ENCODE results near the gene CCNH. TPM values are rescaled to one million over a fixed set of nuclear protein-coding genes. Genes with fewer than 3 reads are reported as not detected.

CCNH gene
- total RNA-seq, 1 experiment from 2014 or later = 38.3 TPM

DNA sequence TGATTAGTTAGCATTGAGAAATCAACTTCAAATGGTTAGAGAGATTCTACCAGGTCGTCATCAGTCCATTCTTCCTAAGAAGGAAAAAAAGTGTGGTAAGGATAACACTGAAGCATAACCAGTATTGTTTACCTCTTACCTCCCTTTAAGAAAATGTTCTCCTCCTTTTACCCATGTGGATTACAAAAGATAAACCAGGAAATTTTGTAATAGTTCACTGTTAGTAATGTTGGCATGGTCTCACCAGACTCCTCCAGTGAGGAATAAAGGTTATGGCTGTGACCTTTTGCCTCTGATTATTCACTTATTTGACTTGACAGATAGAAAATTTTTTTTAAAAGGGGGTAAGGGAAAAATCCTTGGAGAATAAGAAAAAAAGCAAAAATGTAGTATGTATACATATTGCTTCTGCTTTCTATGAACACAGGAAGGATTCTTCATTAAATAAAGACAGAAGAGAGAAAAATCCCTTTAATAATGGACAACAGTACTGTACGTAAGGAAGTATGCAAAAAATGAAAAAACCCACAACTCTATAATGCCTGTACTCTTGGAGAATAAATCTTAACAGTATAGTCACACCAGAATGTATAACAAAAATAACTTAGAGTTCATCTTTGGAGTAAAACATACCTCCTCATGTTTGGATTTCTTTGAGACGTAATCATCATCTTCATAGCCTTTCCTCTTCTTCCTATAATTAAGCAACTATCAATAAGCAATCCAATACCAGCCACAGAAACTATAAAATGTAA is 18.1 kb downstream of the CCNH start:
- Histone ChIP-seq H2AFZ (ENCODE audit: low read length) (no peak overlapping the region), H4K20me1 (ENCODE audit: control insufficient read depth, insufficient read depth, insufficient read length) (no peaks in the 10 kb centered on the region), H3K23ac (ENCODE audit: insufficient read length, low read depth, low read length) (no peak overlapping the region), H2BK120ac (ENCODE audit: low read depth, low read length, poor library complexity, severe bottlenecking) (no peak overlapping the region), H2AK5ac (ENCODE audit: insufficient read length, low read length) (no peak overlapping the region), H3K4me2 (ENCODE audit: insufficient read depth, insufficient read length, low read length) (no peak overlapping the region), H3K56ac (ENCODE audit: insufficient read length, low read depth, low read length) (no peak overlapping the region), H2BK20ac (ENCODE audit: low read depth, low read length, poor library complexity, severe bottlenecking) (no peak overlapping the region), H3K4ac (ENCODE audit: low read depth, low read length) (no peak overlapping the region), H3K79me2 (ENCODE audit: insufficient read depth, low read length) (no peaks in the 10 kb centered on the region), H3T11ph (ENCODE audit: low read length) (no peak overlapping the region), H3K18ac (ENCODE audit: insufficient read length, low read depth, low read length) (no peak overlapping the region), H3K23me2 (ENCODE audit: insufficient read length, low read depth, low read length, poor library complexity, severe bottlenecking) (no peaks in the 10 kb centered on the region), H2BK5ac (ENCODE audit: insufficient read length, low read length) (no peak overlapping the region), H4K8ac (replicated peaks; ENCODE audit: insufficient read length, low read depth, low read length) (no peak overlapping the region), H4K91ac (ENCODE audit: insufficient read length, low read depth, low read length) (no peak overlapping the region), H2BK12ac (ENCODE audit: insufficient read length, low read depth, low read length) (no peak overlapping the region), H3K4me1 (ENCODE audit: insufficient read depth, low read length) (no peaks in the 10 kb centered on the region), H3K79me1 (ENCODE audit: insufficient read depth, low read depth, low read length, poor library complexity, severe bottlenecking) (no peaks in the 10 kb centered on the region), H3K27ac (ENCODE audit: insufficient read length, low read depth, low read length) (no peak overlapping the region), H4K5ac (ENCODE audit: insufficient read length, low read depth, low read length) (no peak overlapping the region), H3K27me3 (ENCODE audit: insufficient read depth, low read length) (no peaks in the 10 kb centered on the region), H3K14ac (ENCODE audit: insufficient read depth, low read length) (no peak overlapping the region), H2BK15ac (ENCODE audit: low read depth, low read length) (no peak overlapping the region), H3K9me3 (ENCODE audit: control insufficient read depth, low read depth, low read length) (no peaks in the 10 kb centered on the region), H3K9ac (ENCODE audit: extremely low read depth, insufficient read length, low read length) (no peak overlapping the region)
- DNase-seq = no peak
- H3K4me1 Mint-ChIP-seq = no peaks in the 10 kb centered on the region
- H3K27ac Mint-ChIP-seq = no peak overlapping the region
- no peaks in the 10 kb centered on the region for H3K27me3 Mint-ChIP-seq (ENCODE audit: low read depth)
- no peak overlapping the region for H3K4me3 Mint-ChIP-seq
- peaks cover 31 to 91% (median 74%) of the 10 kb centered on the region in 3 experiments; a peak in 6 of 7 replicates for H3K36me3 Mint-ChIP-seq (ENCODE audit: insufficient read depth in 1 of 3, low read depth in 3 of 3)
- no CpG with 5 or more reads among the region's 3 CpGs for WGBS (ENCODE audit: extremely low coverage, insufficient read length, low lambda C conversion rate)
- TF ChIP-seq, protein P1, sequence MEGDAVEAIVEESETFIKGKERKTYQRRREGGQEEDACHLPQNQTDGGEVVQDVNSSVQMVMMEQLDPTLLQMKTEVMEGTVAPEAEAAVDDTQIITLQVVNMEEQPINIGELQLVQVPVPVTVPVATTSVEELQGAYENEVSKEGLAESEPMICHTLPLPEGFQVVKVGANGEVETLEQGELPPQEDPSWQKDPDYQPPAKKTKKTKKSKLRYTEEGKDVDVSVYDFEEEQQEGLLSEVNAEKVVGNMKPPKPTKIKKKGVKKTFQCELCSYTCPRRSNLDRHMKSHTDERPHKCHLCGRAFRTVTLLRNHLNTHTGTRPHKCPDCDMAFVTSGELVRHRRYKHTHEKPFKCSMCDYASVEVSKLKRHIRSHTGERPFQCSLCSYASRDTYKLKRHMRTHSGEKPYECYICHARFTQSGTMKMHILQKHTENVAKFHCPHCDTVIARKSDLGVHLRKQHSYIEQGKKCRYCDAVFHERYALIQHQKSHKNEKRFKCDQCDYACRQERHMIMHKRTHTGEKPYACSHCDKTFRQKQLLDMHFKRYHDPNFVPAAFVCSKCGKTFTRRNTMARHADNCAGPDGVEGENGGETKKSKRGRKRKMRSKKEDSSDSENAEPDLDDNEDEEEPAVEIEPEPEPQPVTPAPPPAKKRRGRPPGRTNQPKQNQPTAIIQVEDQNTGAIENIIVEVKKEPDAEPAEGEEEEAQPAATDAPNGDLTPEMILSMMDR (conservative IDR thresholded peaks at IDR 0.05) = no peak
- H3K9me3 Mint-ChIP-seq = no peaks in the 10 kb centered on the region

Measured in H9 (cell line).